ENCODE measurements around the gene PIPOX. TPM values are rescaled to one million over a fixed set of nuclear protein-coding genes. Genes with fewer than 3 reads are reported as not detected.

Gene PIPOX
- polyA plus RNA-seq, 1 donor from 2014 or later, result 4.4 TPM

DNA sequence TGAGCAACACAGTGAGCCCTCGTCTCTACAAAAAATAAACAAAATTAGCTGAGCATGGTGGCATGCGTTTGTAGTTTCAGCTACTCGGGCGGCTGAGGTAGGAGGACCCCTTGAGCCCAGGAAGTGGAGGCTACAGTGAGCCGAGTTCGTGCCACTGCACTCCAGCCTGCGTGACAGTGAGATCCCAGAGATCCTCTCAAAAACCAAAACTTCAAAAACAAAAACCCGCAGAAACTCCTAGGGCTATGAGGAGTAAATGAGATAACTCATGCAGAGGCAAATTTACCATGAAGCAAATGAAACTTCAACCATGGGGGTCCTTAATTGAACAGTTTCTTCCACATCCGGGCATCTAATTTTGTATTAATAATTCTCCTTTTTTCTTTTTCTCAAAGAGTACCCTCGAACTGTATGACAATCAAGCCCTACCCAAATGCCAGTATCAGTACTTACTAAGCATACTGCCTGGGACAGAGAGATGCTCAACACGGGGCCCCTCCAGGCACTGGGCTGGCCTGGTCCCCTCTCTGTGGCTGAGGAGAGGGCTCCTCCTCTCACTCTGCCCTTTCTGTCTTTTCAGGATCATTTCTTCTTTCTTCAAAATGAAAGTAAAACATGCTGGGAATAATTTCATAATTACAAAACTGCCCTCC lies 789 bp upstream of the PIPOX start:
- Histone ChIP-seq H2AFZ (ENCODE audit: low read depth, low read length) (peak overlapping the region; percentile 12), H3K4me3 (ENCODE audit: low read length) (no peak overlapping the region), H3F3A (ENCODE audit: insufficient read depth, low read length, poor library complexity, severe bottlenecking) (peaks cover 3% of the 10 kb centered on the region), H3K9ac (ENCODE audit: low read length) (no peak overlapping the region), H3K27me3 (ENCODE audit: insufficient read depth, low read depth, low read length) (no peaks in the 10 kb centered on the region), H3K9me2 (ENCODE audit: insufficient read depth, low read length) (no peaks in the 10 kb centered on the region), H3K4me2 (ENCODE audit: low read length) (no peak overlapping the region), H3K9me3 (ENCODE audit: low read length) (no peaks in the 10 kb centered on the region), H4K20me1 (ENCODE audit: insufficient read depth) (no peaks in the 10 kb centered on the region), H3K79me2 (replicated peaks; ENCODE audit: insufficient read depth, low read length) (no peaks in the 10 kb centered on the region), H3K36me3 (ENCODE audit: insufficient read depth, low read length) (no peaks in the 10 kb centered on the region), H3K27ac (ENCODE audit: low read length) (no peak overlapping the region)
- no peak for TF ChIP-seq POLR2AphosphoS5 (IDR thresholded peaks at IDR 0.05)
- TF ChIP-seq EZH2 (IDR thresholded peaks at IDR 0.05; ENCODE audit: borderline replicate concordance, insufficient read depth, low read length, poor library complexity, severe bottlenecking), result no peak
- TF ChIP-seq MXI1 (conservative IDR thresholded peaks at IDR 0.05; ENCODE audit: poor library complexity, severe bottlenecking), result no peak
- no peak for TF ChIP-seq REST (IDR thresholded peaks at IDR 0.05; ENCODE audit: borderline replicate concordance)
- TF ChIP-seq SMC3 (conservative IDR thresholded peaks at IDR 0.05; ENCODE audit: poor library complexity), result no peak
- no peak for TF ChIP-seq CTCF (IDR thresholded peaks at IDR 0.05; ENCODE audit: poor library complexity, severe bottlenecking)
- no peak for TF ChIP-seq EP300 (conservative IDR thresholded peaks at IDR 0.05; ENCODE audit: poor library complexity, severe bottlenecking)
- no peak for TF ChIP-seq RAD21 (conservative IDR thresholded peaks at IDR 0.05)
- no peak for TF ChIP-seq TAF1 (IDR thresholded peaks at IDR 0.05; ENCODE audit: low read depth)

GRCh38 chr17:29043539-29044145 lies 701 bp downstream of the PIPOX start:
- Histone ChIP-seq H3K4me3 (ENCODE audit: low read length) (no peak overlapping the region), H3K9ac (ENCODE audit: low read length) (no peak overlapping the region), H2AFZ (ENCODE audit: low read depth, low read length) (no peak overlapping the region)

More at GRCh38 chr17:29043539-29044145, 701 bp downstream of the PIPOX start:
- no peaks in the 10 kb centered on the region for H4K20me1 ChIP-seq (ENCODE audit: insufficient read depth)
- no peak for TF ChIP-seq RAD21 (conservative IDR thresholded peaks at IDR 0.05)
- no peak for TF ChIP-seq SMC3 (conservative IDR thresholded peaks at IDR 0.05; ENCODE audit: poor library complexity)
- no peak for TF ChIP-seq POLR2AphosphoS5 (IDR thresholded peaks at IDR 0.05)
- no peak for TF ChIP-seq REST (IDR thresholded peaks at IDR 0.05; ENCODE audit: borderline replicate concordance)
- no peak for TF ChIP-seq CTCF (IDR thresholded peaks at IDR 0.05; ENCODE audit: poor library complexity, severe bottlenecking)
- TF ChIP-seq MXI1 (conservative IDR thresholded peaks at IDR 0.05; ENCODE audit: poor library complexity, severe bottlenecking), result no peak
- no peak for TF ChIP-seq EZH2 (IDR thresholded peaks at IDR 0.05; ENCODE audit: borderline replicate concordance, insufficient read depth, low read length, poor library complexity, severe bottlenecking)
- H3K9me3 ChIP-seq (ENCODE audit: low read length), result no peaks in the 10 kb centered on the region
- no peaks in the 10 kb centered on the region for H3K36me3 ChIP-seq (ENCODE audit: insufficient read depth, low read length)
- peaks cover 2% of the 10 kb centered on the region for H3F3A ChIP-seq (ENCODE audit: insufficient read depth, low read length, poor library complexity, severe bottlenecking)
- H3K79me2 ChIP-seq (replicated peaks; ENCODE audit: insufficient read depth, low read length), result no peaks in the 10 kb centered on the region
- H3K27me3 ChIP-seq (ENCODE audit: insufficient read depth, low read depth, low read length), result no peaks in the 10 kb centered on the region
- H3K9me2 ChIP-seq (ENCODE audit: insufficient read depth, low read length), result no peaks in the 10 kb centered on the region
- no peak overlapping the region for H3K27ac ChIP-seq (ENCODE audit: low read length)
- H3K4me2 ChIP-seq (ENCODE audit: low read length), result no peak overlapping the region

Measured in neural cell (in vitro differentiated cells).